ENCODE results near the gene OMG.
"Not testable (repeated sequence)": the region's sequence is repeated elsewhere in the genome, so short reads cannot be mapped to it uniquely, and the experiment has no call there.

The OMG gene

DNA sequence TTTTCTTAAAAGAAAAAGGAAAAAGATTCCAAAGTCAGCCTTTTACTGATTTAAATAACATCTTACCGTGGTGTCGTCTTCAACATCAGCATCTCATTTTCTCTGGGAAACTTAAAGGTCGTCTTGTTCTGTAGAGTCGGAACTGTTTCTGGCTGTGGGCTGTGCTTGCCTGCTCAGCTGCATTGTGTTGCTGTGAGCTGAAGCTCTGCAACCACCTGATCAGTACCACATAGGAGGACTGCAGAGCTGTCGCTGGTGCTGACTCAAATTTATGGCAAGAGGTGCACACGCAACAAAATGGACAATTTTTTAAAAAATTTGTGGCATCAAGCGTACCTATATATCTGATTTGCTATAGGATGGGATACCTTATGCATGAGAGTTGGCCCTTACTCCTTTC is at the start of gene OMG:
TSS of gene OMG (minus strand) at position 150 of the 400 bp plus-strand sequence. CDS start 908 bp downstream, outside the sequence.
- no peak for DNase-seq (ENCODE audit: low read depth)
- no peak within 1 kb of the TSS for H3K4me3 ChIP-seq (ENCODE audit: low read depth, low read length)
- TF ChIP-seq, protein P1, sequence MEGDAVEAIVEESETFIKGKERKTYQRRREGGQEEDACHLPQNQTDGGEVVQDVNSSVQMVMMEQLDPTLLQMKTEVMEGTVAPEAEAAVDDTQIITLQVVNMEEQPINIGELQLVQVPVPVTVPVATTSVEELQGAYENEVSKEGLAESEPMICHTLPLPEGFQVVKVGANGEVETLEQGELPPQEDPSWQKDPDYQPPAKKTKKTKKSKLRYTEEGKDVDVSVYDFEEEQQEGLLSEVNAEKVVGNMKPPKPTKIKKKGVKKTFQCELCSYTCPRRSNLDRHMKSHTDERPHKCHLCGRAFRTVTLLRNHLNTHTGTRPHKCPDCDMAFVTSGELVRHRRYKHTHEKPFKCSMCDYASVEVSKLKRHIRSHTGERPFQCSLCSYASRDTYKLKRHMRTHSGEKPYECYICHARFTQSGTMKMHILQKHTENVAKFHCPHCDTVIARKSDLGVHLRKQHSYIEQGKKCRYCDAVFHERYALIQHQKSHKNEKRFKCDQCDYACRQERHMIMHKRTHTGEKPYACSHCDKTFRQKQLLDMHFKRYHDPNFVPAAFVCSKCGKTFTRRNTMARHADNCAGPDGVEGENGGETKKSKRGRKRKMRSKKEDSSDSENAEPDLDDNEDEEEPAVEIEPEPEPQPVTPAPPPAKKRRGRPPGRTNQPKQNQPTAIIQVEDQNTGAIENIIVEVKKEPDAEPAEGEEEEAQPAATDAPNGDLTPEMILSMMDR (IDR thresholded peaks at IDR 0.05; ENCODE audit: low read depth, low read length, missing control alignments) = no peak
- in situ Hi-C loops (cut with HindIII; ENCODE audit: low sequenced_read_pairs) = no loop called here

DNA sequence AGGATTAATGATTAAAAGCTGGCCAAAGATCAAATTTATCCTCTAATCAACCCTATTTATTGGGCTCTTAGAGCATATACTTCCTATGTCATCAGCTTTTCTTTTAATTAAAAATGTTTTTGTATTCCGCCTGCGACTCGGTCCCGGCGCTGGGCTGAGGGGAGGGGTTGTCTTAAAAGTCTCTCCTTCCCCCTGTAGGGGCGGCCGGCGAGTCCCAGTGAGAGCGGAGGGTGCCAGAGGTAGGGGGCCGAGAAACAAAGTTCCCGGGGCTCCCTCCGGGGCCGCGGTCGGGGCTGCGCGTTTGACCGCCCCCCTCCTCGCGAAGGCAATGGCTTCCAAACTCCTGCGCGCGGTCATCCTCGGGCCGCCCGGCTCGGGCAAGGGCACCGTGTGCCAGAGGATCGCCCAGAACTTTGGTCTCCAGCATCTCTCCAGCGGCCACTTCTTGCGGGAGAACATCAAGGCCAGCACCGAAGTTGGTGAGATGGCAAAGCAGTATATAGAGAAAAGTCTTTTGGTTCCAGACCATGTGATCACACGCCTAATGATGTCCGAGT is 48.2 kb upstream of the OMG start:
- DNase-seq (ENCODE audit: low read depth); in situ Hi-C loops (cut with HindIII; ENCODE audit: low sequenced_read_pairs); H3K4me3 ChIP-seq (ENCODE audit: low read depth, low read length): not testable (repeated sequence)

- TF ChIP-seq, protein P1 (IDR thresholded peaks at IDR 0.05; ENCODE audit: low read depth, low read length, missing control alignments) = no peak
- in situ Hi-C loops (cut with HindIII; ENCODE audit: low sequenced_read_pairs) = no loop called here
- DNase-seq (ENCODE audit: low read depth) = peak; percentile 50
- no peak overlapping the region for H3K4me3 ChIP-seq (ENCODE audit: low read depth, low read length)
Observed at GRCh38 chr17:31339906-31340661, 43.0 kb upstream of the OMG start.

GRCh38 chr17:31329221-31329620 is 32.2 kb upstream of the OMG start:
- no peak for DNase-seq (ENCODE audit: low read depth)
- TF ChIP-seq, protein P1 (IDR thresholded peaks at IDR 0.05; ENCODE audit: low read depth, low read length, missing control alignments) = no peak
- H3K4me3 ChIP-seq (ENCODE audit: low read depth, low read length) = no peak overlapping the region
- in situ Hi-C loops (cut with HindIII; ENCODE audit: low sequenced_read_pairs) = no loop called here

- H3K4me3 ChIP-seq (ENCODE audit: low read depth, low read length) = no peak overlapping the region
- in situ Hi-C loops (cut with HindIII; ENCODE audit: low sequenced_read_pairs) = no loop called here
- peak; percentile 43 for DNase-seq (ENCODE audit: low read depth)
- TF ChIP-seq, protein P1 (IDR thresholded peaks at IDR 0.05; ENCODE audit: low read depth, low read length, missing control alignments) = no peak
Observed at GRCh38 chr17:31328160-31328535, 31.1 kb upstream of the OMG start.

- peak; percentile 94 for DNase-seq (ENCODE audit: low read depth)
- in situ Hi-C loops (cut with HindIII; ENCODE audit: low sequenced_read_pairs) = no loop called here
- no peak overlapping the region for H3K4me3 ChIP-seq (ENCODE audit: low read depth, low read length)
- TF ChIP-seq, protein P1 (IDR thresholded peaks at IDR 0.05; ENCODE audit: low read depth, low read length, missing control alignments) = no peak
Observed at GRCh38 chr17:31327534-31328159, 30.6 kb upstream of the OMG start.

- TF ChIP-seq, protein P1 (IDR thresholded peaks at IDR 0.05; ENCODE audit: low read depth, low read length, missing control alignments) = no peak
- no peak for DNase-seq (ENCODE audit: low read depth)
- in situ Hi-C loops (cut with HindIII; ENCODE audit: low sequenced_read_pairs) = no loop called here
- no peak overlapping the region for H3K4me3 ChIP-seq (ENCODE audit: low read depth, low read length)
Observed at GRCh38 chr17:31323551-31323950, 26.5 kb upstream of the OMG start.
